ENCODE data around the gene AGPS. TPM values are rescaled to one million over a fixed set of nuclear protein-coding genes. Genes with fewer than 3 reads are reported as not detected.

AGPS gene
- total and polyA plus RNA-seq, 2 of the 13 experiments (the other 11 are each of a cell fraction or from before 2014, with no cell fraction given) = 39.4 to 99.0 TPM

DNA sequence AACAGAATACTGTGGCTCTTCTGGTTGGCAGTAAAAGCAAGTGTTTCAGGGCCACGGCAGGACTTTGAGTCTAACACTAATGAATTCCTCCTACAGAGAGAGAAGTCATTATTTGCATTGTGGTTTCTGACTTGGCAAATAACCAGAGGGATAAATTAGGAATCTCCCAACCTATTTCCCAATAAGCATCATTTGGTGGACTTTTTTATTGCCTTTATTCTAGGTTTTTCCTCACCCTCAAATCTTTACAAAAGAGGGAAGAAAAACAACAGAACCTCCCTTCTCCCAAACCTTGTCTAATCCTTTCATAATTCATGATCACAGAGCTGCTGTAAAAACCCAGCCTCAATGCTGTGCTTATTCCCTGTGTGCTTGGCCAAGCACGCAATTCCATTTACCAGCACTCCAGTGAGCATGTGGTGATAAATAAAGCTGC is 179.7 kb downstream of the AGPS start (continued):
- TF ChIP-seq ZNF570 (CRISPR knock-in tag; IDR thresholded peaks at IDR 0.05; ENCODE audit: borderline replicate concordance) (no peak), ZNF598 (CRISPR knock-in tag; IDR thresholded peaks at IDR 0.05; ENCODE audit: borderline replicate concordance) (no peak), ZNF713 (CRISPR knock-in tag; IDR thresholded peaks at IDR 0.05) (no peak), SNAPC2 (CRISPR knock-in tag; IDR thresholded peaks at IDR 0.05) (no peak), MLX (CRISPR knock-in tag; IDR thresholded peaks at IDR 0.05) (no peak), USF2 (IDR thresholded peaks at IDR 0.05; ENCODE audit: low read depth, low read length) (no peak), USF2 (CRISPR knock-in tag; IDR thresholded peaks at IDR 0.05; ENCODE audit: borderline replicate concordance) (no peak), E2F5 (CRISPR knock-in tag; conservative IDR thresholded peaks at IDR 0.05) (no peak), REL (CRISPR knock-in tag; conservative IDR thresholded peaks at IDR 0.05) (no peak), PHF20 (CRISPR knock-in tag; IDR thresholded peaks at IDR 0.05) (no peak), EHMT2 (IDR thresholded peaks at IDR 0.05; ENCODE audit: borderline replicate concordance, low read depth, low read length) (0 out of 2 replicates have a peak, but pooled peaks have one; percentile 29), AHR (CRISPR knock-in tag; IDR thresholded peaks at IDR 0.05) (no peak), ATF6 (CRISPR knock-in tag; conservative IDR thresholded peaks at IDR 0.05) (no peak), ZIK1 (CRISPR knock-in tag; IDR thresholded peaks at IDR 0.05; ENCODE audit: borderline replicate concordance, low read depth) (no peak)
- TF ChIP-seq, protein P1, sequence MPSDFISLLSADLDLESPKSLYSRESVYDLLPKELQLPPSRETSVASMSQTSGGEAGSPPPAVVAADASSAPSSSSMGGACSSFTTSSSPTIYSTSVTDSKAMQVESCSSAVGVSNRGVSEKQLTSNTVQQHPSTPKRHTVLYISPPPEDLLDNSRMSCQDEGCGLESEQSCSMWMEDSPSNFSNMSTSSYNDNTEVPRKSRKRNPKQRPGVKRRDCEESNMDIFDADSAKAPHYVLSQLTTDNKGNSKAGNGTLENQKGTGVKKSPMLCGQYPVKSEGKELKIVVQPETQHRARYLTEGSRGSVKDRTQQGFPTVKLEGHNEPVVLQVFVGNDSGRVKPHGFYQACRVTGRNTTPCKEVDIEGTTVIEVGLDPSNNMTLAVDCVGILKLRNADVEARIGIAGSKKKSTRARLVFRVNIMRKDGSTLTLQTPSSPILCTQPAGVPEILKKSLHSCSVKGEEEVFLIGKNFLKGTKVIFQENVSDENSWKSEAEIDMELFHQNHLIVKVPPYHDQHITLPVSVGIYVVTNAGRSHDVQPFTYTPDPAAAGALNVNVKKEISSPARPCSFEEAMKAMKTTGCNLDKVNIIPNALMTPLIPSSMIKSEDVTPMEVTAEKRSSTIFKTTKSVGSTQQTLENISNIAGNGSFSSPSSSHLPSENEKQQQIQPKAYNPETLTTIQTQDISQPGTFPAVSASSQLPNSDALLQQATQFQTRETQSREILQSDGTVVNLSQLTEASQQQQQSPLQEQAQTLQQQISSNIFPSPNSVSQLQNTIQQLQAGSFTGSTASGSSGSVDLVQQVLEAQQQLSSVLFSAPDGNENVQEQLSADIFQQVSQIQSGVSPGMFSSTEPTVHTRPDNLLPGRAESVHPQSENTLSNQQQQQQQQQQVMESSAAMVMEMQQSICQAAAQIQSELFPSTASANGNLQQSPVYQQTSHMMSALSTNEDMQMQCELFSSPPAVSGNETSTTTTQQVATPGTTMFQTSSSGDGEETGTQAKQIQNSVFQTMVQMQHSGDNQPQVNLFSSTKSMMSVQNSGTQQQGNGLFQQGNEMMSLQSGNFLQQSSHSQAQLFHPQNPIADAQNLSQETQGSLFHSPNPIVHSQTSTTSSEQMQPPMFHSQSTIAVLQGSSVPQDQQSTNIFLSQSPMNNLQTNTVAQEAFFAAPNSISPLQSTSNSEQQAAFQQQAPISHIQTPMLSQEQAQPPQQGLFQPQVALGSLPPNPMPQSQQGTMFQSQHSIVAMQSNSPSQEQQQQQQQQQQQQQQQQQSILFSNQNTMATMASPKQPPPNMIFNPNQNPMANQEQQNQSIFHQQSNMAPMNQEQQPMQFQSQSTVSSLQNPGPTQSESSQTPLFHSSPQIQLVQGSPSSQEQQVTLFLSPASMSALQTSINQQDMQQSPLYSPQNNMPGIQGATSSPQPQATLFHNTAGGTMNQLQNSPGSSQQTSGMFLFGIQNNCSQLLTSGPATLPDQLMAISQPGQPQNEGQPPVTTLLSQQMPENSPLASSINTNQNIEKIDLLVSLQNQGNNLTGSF (CRISPR knock-in tag; IDR thresholded peaks at IDR 0.05) = no peak
- TF ChIP-seq, protein P2, sequence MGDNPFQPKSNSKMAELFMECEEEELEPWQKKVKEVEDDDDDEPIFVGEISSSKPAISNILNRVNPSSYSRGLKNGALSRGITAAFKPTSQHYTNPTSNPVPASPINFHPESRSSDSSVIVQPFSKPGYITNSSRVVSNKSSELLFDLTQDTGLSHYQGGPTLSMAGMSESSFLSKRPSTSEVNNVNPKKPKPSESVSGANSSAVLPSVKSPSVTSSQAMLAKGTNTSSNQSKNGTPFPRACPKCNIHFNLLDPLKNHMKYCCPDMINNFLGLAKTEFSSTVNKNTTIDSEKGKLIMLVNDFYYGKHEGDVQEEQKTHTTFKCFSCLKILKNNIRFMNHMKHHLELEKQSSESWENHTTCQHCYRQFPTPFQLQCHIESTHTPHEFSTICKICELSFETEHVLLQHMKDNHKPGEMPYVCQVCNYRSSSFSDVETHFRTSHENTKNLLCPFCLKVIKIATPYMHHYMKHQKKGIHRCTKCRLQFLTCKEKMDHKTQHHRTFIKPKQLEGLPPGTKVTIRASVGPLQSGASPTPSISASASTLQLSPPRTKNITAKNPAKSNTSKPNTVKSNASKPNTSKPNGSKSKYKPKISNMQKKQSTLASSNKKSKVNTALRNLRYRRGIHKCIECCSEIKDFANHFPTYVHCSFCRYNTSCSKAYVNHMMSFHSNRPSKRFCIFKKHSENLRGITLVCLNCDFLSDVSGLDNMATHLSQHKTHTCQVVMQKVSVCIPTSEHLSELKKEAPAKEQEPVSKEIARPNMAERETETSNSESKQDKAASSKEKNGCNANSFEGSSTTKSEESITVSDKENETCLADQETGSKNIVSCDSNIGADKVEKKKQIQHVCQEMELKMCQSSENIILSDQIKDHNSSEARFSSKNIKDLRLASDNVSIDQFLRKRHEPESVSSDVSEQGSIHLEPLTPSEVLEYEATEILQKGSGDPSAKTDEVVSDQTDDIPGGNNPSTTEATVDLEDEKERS (CRISPR knock-in tag; IDR thresholded peaks at IDR 0.05) = no peak
